Fibroblast of the aortic adventitia (primary cell): Measurements from ENCODE around the gene MAGEA8. TPM values are rescaled to one million over a fixed set of nuclear protein-coding genes. Genes with fewer than 3 reads are reported as not detected.

Experiments
- DNase-seq: peaks from one replicate; pipeline ENCODE4 v3.0.0-alpha.2; 2010; ENCODE audit warnings: low read depth
- H3K4me3 ChIP-seq: 2 replicates; pipeline ENCODE4 v1.5.1; 2011; ENCODE audit warnings: low read depth, mild to moderate bottlenecking, control low read depth, low read length, moderate library complexity
- CTCF ChIP-seq: IDR thresholded peaks from 2 replicates; pipeline ENCODE4 v1.5.1; 2011; ENCODE audit warnings: mild to moderate bottlenecking, low read length, control low read depth, inconsistent platforms; ENCODE audit not compliant: insufficient read depth
- total RNA-seq: library from RNA; depleted of rRNA; stranded (reverse); fragments of >200 nt; gene quantifications from 2 replicates; pipeline ENCODE4 v1.2.3, GENCODE V29; 2012; ENCODE audit warnings: low replicate concordance

The MAGEA8 gene
- total RNA-seq, 1 donor = not detected

DNA sequence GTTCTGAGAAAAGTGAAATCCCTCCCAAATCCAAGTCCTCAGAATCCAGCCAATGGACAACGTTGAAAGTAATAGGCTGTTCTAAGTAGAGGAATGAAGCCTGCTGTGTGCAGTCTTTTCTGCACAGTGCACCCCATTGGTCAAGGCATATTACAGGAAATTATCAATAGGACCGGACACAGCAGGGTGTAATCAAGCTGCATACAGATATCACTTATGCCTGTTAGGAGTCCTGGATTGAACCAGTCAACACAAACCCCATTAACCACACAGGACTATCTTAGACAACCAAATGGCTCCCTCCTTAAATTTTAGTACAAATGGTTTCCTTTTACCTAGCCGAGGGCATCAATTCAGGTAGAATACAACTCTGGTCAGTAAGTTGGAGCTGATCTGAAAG is 34.2 kb upstream of the MAGEA8 start:
- no peak overlapping the region for H3K4me3 ChIP-seq
- no peak for DNase-seq
- no peak for TF ChIP-seq CTCF

GRCh38 chrX:149848855-149849254 is 32.1 kb upstream of the MAGEA8 start:
- no peak for DNase-seq
- TF ChIP-seq CTCF = no peak
- H3K4me3 ChIP-seq = no peak overlapping the region

- no peak for TF ChIP-seq CTCF
- no peak for DNase-seq
- no peak overlapping the region for H3K4me3 ChIP-seq
Observed at GRCh38 chrX:149849787-149850186, 31.2 kb upstream of the MAGEA8 start.

- no peak for TF ChIP-seq CTCF
- no peak for DNase-seq
- H3K4me3 ChIP-seq = no peak overlapping the region
Observed at GRCh38 chrX:149851864-149852263, 29.1 kb upstream of the MAGEA8 start.

- TF ChIP-seq CTCF = no peak
- DNase-seq = no peak
- no peak overlapping the region for H3K4me3 ChIP-seq
Observed at GRCh38 chrX:149853925-149854324, 27.1 kb upstream of the MAGEA8 start.

- H3K4me3 ChIP-seq = no peak overlapping the region
- no peak for DNase-seq
- no peak for TF ChIP-seq CTCF
Observed at GRCh38 chrX:149858592-149858991, 22.4 kb upstream of the MAGEA8 start.

GRCh38 chrX:149860445-149860844 is 20.5 kb upstream of the MAGEA8 start:
- no peak for TF ChIP-seq CTCF
- DNase-seq = no peak
- no peak overlapping the region for H3K4me3 ChIP-seq
